HG03095 (cell line): ENCODE measurements around the gene CDH13.

Experiments used
- ATAC-seq: cut with Tn5 transposase; IDR thresholded peaks from one replicate; pipeline ENCODE4 v1.9.1; 2021; ENCODE audit warnings: moderate library complexity; ENCODE audit not compliant: unreplicated experiment

Gene CDH13

DNA sequence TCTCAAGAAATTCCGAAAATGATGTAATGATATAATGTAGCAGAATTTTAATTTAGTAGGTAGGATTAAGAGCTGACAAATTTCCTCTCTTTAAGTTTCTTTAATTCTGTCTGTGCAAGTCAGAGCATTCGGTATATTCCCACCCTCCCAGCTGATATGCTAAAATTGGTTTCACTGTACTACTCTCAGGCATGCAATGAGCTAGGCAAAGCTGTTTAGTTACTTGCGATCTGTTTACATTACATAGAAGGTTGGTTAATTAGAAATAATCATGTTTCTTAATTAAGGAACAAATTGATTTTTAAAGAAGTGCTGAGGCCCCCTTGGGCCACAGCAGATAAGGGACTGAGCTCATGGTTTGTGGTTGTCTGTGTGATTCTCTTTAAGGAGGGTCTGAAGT lies 748.2 kb downstream of the CDH13 start:
- ATAC-seq = no peak

DNA sequence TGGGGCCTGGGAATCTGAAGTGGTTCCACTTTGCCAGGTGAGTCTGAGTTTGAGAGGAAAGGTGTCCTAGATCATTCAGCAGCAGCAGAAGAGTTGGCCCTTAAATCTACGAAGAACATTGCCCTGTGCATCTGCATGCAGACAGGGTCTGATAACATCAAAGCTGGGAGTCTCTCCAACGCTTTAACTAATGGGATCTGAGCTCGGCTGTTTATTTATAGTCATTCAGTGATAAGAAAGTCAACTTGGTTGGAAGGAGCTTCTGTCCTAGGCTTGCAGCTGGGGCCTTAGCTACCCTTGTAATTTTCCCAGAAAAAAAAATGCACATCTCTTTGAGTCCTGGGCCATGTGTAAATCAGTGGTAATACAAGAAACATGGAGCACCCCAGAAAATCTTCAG lies 763.0 kb downstream of the CDH13 start:
- no peak for ATAC-seq

- ATAC-seq = no peak
These were observed 764.0 kb downstream of the CDH13 start for GRCh38 chr16:83390759-83391158.

- ATAC-seq = no peak
These were observed 766.0 kb downstream of the CDH13 start for GRCh38 chr16:83392743-83393142.

- ATAC-seq = no peak
These were observed 766.6 kb downstream of the CDH13 start for GRCh38 chr16:83393196-83393981.

- ATAC-seq = no peak
These were observed 771.0 kb downstream of the CDH13 start for GRCh38 chr16:83397601-83398291.

DNA sequence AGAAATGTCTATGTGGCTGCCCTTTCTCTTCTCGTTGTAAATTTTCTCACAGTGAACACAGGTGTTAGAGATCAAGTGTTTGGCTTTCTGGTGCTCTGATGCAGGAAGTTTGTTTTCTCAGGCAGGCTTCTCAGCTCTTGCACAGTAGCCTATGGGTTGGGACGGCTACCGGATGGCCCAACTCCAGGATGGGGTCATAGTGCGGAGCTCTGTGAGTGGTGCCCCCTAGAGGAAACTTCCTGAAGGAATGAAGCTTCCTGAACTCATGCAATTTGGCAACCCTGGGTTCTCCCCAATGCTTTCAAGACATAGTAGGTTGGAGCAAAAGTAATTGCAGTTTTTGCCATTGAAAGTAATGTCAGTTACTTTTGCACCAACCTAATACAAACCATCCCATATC lies 773.5 kb downstream of the CDH13 start:
- ATAC-seq = no peak

DNA sequence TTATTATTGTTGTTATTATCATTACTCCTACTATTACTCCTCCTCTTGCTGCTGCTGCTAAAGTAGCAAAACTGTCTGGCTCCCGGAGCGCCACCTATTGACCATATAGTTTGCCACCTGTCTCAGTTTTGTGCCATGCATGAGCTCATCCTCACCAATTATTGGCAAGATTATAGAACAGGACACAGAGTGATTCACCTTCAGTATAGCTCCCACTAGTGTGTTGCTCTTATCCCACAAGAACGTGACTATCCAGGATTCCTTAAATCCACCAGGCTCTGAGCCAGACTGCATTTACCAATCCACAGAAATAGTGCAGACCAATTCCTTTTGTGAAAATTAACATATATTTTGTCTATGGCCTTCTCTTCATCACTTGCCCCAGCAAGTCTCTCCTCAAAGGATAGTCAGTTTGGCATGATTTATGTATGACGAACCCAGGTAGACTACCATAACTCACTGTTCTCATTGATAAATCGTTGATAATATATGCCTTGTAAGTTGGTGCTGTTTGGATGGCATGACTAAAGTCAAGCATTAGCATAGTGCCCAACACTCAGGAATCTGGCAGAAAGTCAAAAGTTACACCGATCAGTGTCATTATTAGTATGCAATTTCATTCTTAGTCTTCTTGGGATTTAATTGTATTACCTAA lies 775.5 kb downstream of the CDH13 start:
- no peak for ATAC-seq

- no peak for ATAC-seq
These were observed 776.2 kb downstream of the CDH13 start for GRCh38 chr16:83402967-83403366.

GRCh38 chr16:83403761-83404160 lies 777.0 kb downstream of the CDH13 start:
- no peak for ATAC-seq

GRCh38 chr16:83404261-83404660 lies 777.5 kb downstream of the CDH13 start:
- no peak for ATAC-seq

DNA sequence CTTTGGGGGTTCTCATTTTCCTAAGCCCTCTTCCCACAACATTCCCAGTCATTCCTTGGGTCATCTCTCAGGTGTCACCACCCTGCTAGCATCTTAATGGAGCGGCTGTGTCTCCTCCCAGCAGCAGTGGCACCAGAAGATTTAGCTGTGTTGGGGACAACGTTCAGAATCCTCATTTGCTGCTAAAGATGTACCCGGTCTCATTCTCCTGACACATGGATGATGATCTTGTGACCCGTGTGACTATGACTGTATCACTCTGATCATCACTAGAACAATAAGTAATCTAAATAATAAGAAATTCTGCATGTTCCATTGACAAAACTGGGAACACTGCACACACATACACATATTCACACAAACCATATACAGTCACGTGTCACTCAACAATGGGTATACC lies 781.2 kb downstream of the CDH13 start:
- ATAC-seq = no peak

GRCh38 chr16:83409347-83409746 lies 782.6 kb downstream of the CDH13 start:
- ATAC-seq = no peak

DNA sequence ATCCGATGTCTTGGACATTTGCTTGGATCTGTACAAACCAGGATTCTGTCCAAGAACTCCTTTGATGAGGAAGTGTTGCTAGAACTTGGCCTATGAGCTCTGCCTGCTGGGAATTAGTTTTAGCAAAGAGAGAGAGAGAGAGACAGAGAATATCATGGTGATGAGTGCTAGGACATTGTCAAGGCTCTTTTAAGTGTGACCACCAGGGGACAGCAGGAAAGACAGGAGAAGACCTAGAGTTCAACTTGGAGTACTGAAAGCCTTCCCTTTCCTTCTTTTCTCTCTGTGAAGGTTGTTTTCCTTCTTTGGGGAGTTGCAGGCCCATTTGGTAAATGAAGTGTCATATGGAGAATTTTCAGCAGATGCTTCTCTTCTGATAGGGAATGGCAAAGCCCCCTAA lies 791.8 kb downstream of the CDH13 start:
- no peak for ATAC-seq

GRCh38 chr16:83420206-83420760 lies 793.5 kb downstream of the CDH13 start:
- ATAC-seq = no peak

GRCh38 chr16:83433201-83433600 lies 806.4 kb downstream of the CDH13 start:
- ATAC-seq = no peak

DNA sequence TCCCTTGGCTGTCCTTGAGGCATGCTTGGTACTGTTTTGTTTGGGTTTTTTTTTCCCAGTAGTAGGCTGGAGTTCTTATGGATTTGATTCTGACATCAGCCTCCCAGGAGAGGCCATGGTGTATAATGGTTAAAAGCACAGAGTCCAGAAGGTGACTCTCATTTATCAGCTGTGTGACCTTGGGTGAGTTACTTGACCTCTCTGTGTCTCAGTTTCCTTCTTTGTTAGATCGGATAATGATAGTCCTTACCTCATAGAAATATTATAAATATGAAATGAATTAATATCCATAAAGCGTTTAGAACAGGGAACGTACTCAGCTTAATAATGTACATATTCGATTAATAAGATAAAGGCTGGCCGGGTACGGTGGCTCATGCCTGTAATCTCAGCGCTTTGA lies 810.3 kb downstream of the CDH13 start:
- no peak for ATAC-seq

- ATAC-seq = no peak
These were observed 811.6 kb downstream of the CDH13 start for GRCh38 chr16:83438326-83438725.

- no peak for ATAC-seq
These were observed 812.6 kb downstream of the CDH13 start for GRCh38 chr16:83439412-83439811.

- ATAC-seq = no peak
These were observed 814.7 kb downstream of the CDH13 start for GRCh38 chr16:83441517-83441916.

GRCh38 chr16:83443972-83444371 lies 817.2 kb downstream of the CDH13 start:
- ATAC-seq = no peak

DNA sequence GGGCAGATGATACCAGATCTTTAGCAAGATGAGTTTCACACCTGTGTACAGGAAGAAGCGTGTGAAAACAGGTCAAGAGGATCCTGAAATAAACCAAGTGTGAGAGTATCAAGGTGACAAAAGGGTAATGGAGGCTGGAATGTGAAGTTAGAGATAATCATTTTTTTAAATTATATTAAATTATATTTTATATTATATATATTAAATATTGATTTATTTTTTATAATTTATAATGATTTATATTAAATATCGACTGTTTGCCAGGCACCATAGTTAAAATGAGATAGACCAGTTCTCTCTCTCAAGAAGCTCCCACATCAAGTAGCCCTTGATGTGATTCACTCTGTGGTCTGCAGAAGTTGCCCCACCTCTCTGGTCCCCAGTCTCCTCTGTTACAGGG lies 820.8 kb downstream of the CDH13 start:
- no peak for ATAC-seq
